Keratinocyte (primary cell): Measurements from ENCODE around the gene KRTAP12-3.

ENCODE experiments used
- CTCF ChIP-seq, 3 experiments: IDR thresholded peaks in 1 of 3; conservative IDR thresholded peaks in 1 of 3; optimal IDR thresholded peaks in 1 of 3; 2 replicates in 2 of 3; 3 replicates in 1 of 3; pipeline versions ENCODE3 to v1.5.1; 2011; ENCODE audit warnings: low read length in 3 of 3, mild to moderate bottlenecking in 3 of 3, moderate library complexity in 2 of 3, control low read depth in 1 of 3, inconsistent platforms in 1 of 3; ENCODE audit not compliant: insufficient read depth in 2 of 3; ENCODE audit errors: extremely low read depth in 1 of 3
- EZH2 ChIP-seq: IDR thresholded peaks from one replicate; pipeline ENCODE4 v1.6.1; 2012; ENCODE audit warnings: inconsistent platforms, mild to moderate bottlenecking, low read length, moderate library complexity

GRCh38 chr21:44614961-44615391 is 42.8 kb upstream of the KRTAP12-3 start:
- no peak for TF ChIP-seq CTCF (optimal IDR thresholded peaks at IDR 0.05 in 1 of 3, IDR thresholded peaks at IDR 0.05 in 1 of 3, conservative IDR thresholded peaks at IDR 0.05 in 1 of 3; ENCODE audit: extremely low read depth in 1 of 3, insufficient read depth in 2 of 3, low read length in 3 of 3)
- no peak for TF ChIP-seq EZH2
